Smooth muscle cell (in vitro differentiated cells): ENCODE measurements around the gene SMPD4. TPM values are rescaled to one million over a fixed set of nuclear protein-coding genes. Genes with fewer than 3 reads are reported as not detected.
"Not testable (repeated sequence)": the region's sequence is repeated elsewhere in the genome, so short reads cannot be mapped to it uniquely, and the experiment has no call there.

Source experiments
- DNase-seq: peaks from one replicate; lab custom pipeline; 2025; ENCODE audit not compliant: unreplicated experiment; lab: John Stamatoyannopoulos, UW
- H2AFZ ChIP-seq: fragments of 200-600 bp; sonication (generic); 2 replicates; pipeline ENCODE4 v1.6.0; 2016; ENCODE audit warnings: antibody characterized with exemption, low read depth, mild to moderate bottlenecking
- H3F3A ChIP-seq: fragments of 200-600 bp; sonication (generic); 2 replicates; pipeline ENCODE4 v1.6.0; 2017; ENCODE audit warnings: antibody characterized with exemption, low read depth
- H3K27ac ChIP-seq: fragments of 200-600 bp; sonication (generic); 2 replicates; pipeline ENCODE4 v1.5.1; 2016; ENCODE audit warnings: low read depth, mild to moderate bottlenecking
- H3K27me3 ChIP-seq: fragments of 200-600 bp; sonication (generic); 2 replicates; pipeline ENCODE4 v1.6.1; 2016; ENCODE audit warnings: low read depth, mild to moderate bottlenecking
- H3K36me3 ChIP-seq: fragments of 200-600 bp; sonication (generic); 2 replicates; pipeline ENCODE4 v1.5.1; 2016; ENCODE audit warnings: low read depth
- H3K4me1 ChIP-seq: fragments of 200-600 bp; sonication (generic); 2 replicates; pipeline ENCODE4 v1.5.1; 2016; ENCODE audit warnings: low read depth
- H3K4me2 ChIP-seq: fragments of 200-600 bp; sonication (generic); 2 replicates; pipeline ENCODE4 v1.6.0; 2016; ENCODE audit warnings: mild to moderate bottlenecking
- H3K4me3 ChIP-seq: fragments of 200-600 bp; sonication (generic); 2 replicates; pipeline ENCODE4 v1.5.1; 2016; ENCODE audit warnings: mild to moderate bottlenecking
- H3K79me2 ChIP-seq: fragments of 200-600 bp; sonication (generic); 2 replicates; pipeline ENCODE4 v1.6.0; 2016; ENCODE audit warnings: low read depth, mild to moderate bottlenecking
- H3K9ac ChIP-seq: fragments of 200-600 bp; sonication (generic); 2 replicates; pipeline ENCODE4 v1.6.0; 2016; ENCODE audit warnings: low read depth
- H3K9me3 ChIP-seq: fragments of 200-600 bp; sonication (generic); replicated peaks from 2 replicates; pipeline ENCODE4 v1.5.1; 2016; ENCODE audit warnings: low read depth
- H4K20me1 ChIP-seq: fragments of 200-600 bp; sonication (generic); 2 replicates; pipeline ENCODE4 v1.6.0; 2016; ENCODE audit warnings: low read depth
- CTCF ChIP-seq: fragments of 200-600 bp; sonication (generic); IDR thresholded peaks from 2 replicates; pipeline ENCODE4 v1.5.1; 2017; ENCODE audit warnings: borderline replicate concordance, mild to moderate bottlenecking, antibody characterized with exemption; ENCODE audit not compliant: insufficient read depth, poor library complexity, severe bottlenecking
- WGBS: methylation state at CpG from one replicate; pipeline ENCODE4 v1.1.7; 2016; ENCODE audit warnings: low lambda C conversion rate; 5-methylcytosine and 5-hydroxymethylcytosine counted together
- polyA plus RNA-seq: library from polyadenylated mRNA; unstranded; fragments of >200 nt; fragmentation: Nextera tagmentation; extraction: Ambion mirVana; gene quantifications from 2 replicates; pipeline ENCODE4 v1.2.1, GENCODE V29; 2016
- total RNA-seq: library from RNA; depleted of rRNA; stranded (reverse); fragments of >200 nt; gene quantifications from 2 replicates; pipeline ENCODE4 v1.2.3, GENCODE V29; 2014

The SMPD4 gene
- total and polyA plus RNA-seq, 2 experiments from 2014 or later, result 29.8 to 53.6 TPM

DNA sequence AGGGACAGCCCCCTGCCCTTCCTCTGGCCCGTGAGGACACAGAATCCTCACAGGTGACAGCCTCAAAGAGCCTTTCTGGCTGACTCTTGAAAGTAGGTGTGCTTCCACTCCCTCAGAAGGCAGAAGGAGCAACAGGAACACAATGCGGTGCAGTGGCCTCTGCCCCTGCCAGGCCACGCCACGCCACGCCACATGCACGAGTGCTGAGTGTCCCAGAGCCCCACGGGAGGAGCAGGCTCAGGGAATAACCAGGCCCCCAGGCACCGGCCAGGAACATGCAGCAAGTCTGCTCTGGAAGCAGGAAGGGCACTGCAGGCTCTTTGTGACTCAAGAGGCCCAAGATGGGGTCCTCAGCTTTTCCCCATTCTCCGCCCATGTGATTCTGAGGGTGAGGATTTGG lies 18.4 kb downstream of the SMPD4 start:
- Histone ChIP-seq H3K9me3 (no peaks in the 10 kb centered on the region), H3K36me3 (peaks cover 4% of the 10 kb centered on the region), H3K9ac (no peak overlapping the region), H3K79me2 (no peaks in the 10 kb centered on the region), H3K4me2 (no peak overlapping the region), H3K27me3 (no peaks in the 10 kb centered on the region), H4K20me1 (no peaks in the 10 kb centered on the region), H3K4me3 (no peak overlapping the region), H3K27ac (no peak overlapping the region), H3K4me1 (no peaks in the 10 kb centered on the region), H3F3A (no peaks in the 10 kb centered on the region), H2AFZ (no peak overlapping the region)
- TF ChIP-seq CTCF, result no peak
- DNase-seq, result no peak
- WGBS, result 96% methylated on average over 9 of the region's 9 CpGs

DNA sequence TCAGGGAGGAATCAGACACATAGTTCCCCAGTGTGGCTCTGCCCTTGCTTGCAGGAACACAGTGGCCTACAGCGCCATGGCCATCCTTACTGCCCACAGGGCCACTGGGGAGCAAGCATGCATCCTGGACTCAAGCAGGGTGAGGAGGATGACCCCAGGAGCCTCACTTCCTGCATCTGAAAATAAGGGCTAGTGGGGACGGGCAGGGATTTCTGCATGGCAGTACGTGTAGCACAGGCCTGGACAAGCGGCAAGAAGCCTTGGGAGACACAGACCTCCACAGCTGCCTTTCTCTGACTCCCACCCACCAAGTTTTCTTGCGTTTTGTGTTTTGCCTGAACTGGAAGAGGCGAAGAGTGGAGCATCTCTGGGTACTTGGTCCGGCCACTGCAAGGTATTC lies 18.9 kb downstream of the SMPD4 start:
- H3K4me1 ChIP-seq, H4K20me1 ChIP-seq, H3K4me2 ChIP-seq, H2AFZ ChIP-seq, H3K9ac ChIP-seq, H3F3A ChIP-seq, H3K9me3 ChIP-seq, H3K36me3 ChIP-seq, H3K4me3 ChIP-seq, H3K27me3 ChIP-seq, DNase-seq, H3K27ac ChIP-seq, H3K79me2 ChIP-seq: not testable (repeated sequence)
- 94% methylated on average over 7 of the region's 7 CpGs for WGBS

GRCh38 chr2:130160838-130161705 lies 20.3 kb downstream of the SMPD4 start:
- H3K4me2 ChIP-seq, H3K27me3 ChIP-seq, H3F3A ChIP-seq, H4K20me1 ChIP-seq, H3K4me3 ChIP-seq, H2AFZ ChIP-seq, H3K36me3 ChIP-seq, H3K4me1 ChIP-seq, H3K9ac ChIP-seq, H3K79me2 ChIP-seq, H3K9me3 ChIP-seq: not testable (repeated sequence)
- H3K27ac ChIP-seq, result peak overlapping the region; percentile 50
- peak; percentile 24 for DNase-seq
- peak; percentile 9 for TF ChIP-seq CTCF
- WGBS, result 41% methylated on average over 21 of the region's 25 CpGs

DNA sequence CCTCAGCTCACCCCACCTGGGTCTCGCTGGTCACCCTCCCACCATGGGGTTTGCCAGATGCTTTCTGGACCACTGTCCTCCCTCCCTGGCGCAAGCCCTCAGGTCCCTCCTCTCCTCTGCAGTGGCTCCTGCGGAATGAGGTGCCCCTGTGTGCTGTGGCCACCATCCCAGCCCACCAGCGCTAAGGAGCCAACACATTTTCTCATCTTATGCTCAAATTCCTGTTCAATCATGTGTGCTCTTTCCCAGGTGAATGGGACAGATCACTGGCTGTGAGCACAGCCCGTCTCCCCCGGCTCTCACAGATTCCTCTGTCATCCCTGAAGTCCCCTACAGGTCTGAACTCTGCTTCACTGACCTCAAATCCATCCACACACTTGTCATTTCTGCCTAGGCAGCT lies 21.3 kb downstream of the SMPD4 start:
- Histone ChIP-seq H3K36me3 (peaks cover under 1% of the 10 kb centered on the region), H3K27me3 (no peaks in the 10 kb centered on the region), H3K27ac (no peak overlapping the region), H4K20me1 (no peaks in the 10 kb centered on the region), H3F3A (no peaks in the 10 kb centered on the region), H3K4me3 (no peak overlapping the region), H3K9me3 (no peaks in the 10 kb centered on the region), H2AFZ (no peak overlapping the region), H3K79me2 (no peaks in the 10 kb centered on the region), H3K4me2 (no peak overlapping the region), H3K9ac (no peak overlapping the region), H3K4me1 (no peaks in the 10 kb centered on the region)
- WGBS, result 96% methylated on average over 6 of the region's 6 CpGs
- TF ChIP-seq CTCF, result no peak
- no peak for DNase-seq

GRCh38 chr2:130159376-130159775 lies 22.0 kb downstream of the SMPD4 start:
- not testable (repeated sequence) for H4K20me1 ChIP-seq, H3K9me3 ChIP-seq, H3K79me2 ChIP-seq, DNase-seq, H3K4me2 ChIP-seq, H3K36me3 ChIP-seq, H3K4me3 ChIP-seq, H3K27ac ChIP-seq, H3K27me3 ChIP-seq, H3K9ac ChIP-seq, H2AFZ ChIP-seq, H3F3A ChIP-seq, H3K4me1 ChIP-seq
- 95% methylated on average over 4 of the region's 4 CpGs for WGBS
